Activated CD8-positive, alpha-beta memory T cell treated with anti-CD3 and anti-CD28 coated beads, Interleukin-2, amount 50 U/mL, for 4 hours (primary cell): ENCODE data around the gene GALNT15.

Source experiments
- DNase-seq: peaks from one replicate; pipeline ENCODE4 v3.0.0-alpha.2; 2020

The GALNT15 gene, protein sequence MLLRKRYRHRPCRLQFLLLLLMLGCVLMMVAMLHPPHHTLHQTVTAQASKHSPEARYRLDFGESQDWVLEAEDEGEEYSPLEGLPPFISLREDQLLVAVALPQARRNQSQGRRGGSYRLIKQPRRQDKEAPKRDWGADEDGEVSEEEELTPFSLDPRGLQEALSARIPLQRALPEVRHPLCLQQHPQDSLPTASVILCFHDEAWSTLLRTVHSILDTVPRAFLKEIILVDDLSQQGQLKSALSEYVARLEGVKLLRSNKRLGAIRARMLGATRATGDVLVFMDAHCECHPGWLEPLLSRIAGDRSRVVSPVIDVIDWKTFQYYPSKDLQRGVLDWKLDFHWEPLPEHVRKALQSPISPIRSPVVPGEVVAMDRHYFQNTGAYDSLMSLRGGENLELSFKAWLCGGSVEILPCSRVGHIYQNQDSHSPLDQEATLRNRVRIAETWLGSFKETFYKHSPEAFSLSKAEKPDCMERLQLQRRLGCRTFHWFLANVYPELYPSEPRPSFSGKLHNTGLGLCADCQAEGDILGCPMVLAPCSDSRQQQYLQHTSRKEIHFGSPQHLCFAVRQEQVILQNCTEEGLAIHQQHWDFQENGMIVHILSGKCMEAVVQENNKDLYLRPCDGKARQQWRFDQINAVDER

DNA sequence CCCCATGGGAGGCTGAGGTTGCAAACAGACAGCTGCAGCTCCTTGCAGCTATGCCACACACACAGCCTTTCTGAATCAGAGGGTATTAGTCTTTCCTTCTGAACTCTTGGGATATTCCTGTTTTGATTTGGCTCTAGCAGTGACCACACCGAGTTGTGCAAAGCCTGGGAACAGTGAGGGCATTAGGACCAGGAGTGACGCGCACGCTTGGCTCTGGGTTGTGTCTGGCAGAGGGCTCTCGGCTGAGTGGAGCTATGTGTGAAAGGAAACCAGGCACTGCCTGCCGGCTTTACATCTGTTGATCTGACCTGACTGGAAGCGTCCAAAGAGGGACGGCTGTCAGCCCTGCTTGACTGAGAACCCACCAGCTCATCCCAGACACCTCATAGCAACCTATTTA lies at the start of gene GALNT15:
Gene GALNT15 (plus strand): TSS at position 292 of the 400 bp plus-strand sequence. CDS start 472 bp downstream, outside the sequence.
- no peak for DNase-seq

DNA sequence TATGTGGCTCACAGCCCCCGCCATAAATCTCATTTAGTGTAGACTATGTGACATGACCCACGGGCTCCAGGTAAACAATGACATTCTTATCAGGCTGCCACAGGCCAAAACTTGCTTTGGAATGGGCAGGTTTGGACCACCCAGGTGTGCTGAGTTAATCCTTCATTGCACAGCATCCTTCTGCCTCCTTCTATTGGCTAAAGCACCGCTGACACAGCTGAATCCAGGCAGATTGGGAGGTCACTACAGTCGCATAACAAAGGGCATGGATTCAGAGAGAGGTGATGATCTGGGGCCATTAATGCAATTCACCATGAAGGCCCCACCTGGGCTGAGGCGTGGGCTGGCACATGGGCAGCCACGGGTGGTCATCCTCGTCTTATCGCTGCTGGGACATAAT lies 47.8 kb upstream of the GALNT15 start:
- DNase-seq = no peak

DNA sequence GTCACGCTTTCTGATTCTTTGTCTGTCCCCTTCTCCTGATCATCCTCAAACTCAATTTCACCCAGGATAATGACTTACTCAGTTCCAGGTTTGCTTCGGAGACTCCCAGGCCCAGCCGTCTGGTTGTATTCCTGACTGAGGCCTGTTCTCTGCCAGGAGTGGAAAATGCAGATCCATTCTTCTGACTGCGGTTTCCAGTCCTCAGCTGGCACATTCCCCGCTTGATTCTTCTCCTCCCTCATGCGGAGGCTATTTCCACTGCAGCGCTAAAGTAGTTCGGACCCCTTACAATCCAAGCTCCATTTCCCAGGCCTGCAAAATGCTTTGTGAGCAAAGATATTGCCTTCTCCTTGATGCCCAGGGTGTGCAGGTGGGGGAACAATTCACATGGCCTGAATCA lies 47.2 kb upstream of the GALNT15 start:
- no peak for DNase-seq

DNA sequence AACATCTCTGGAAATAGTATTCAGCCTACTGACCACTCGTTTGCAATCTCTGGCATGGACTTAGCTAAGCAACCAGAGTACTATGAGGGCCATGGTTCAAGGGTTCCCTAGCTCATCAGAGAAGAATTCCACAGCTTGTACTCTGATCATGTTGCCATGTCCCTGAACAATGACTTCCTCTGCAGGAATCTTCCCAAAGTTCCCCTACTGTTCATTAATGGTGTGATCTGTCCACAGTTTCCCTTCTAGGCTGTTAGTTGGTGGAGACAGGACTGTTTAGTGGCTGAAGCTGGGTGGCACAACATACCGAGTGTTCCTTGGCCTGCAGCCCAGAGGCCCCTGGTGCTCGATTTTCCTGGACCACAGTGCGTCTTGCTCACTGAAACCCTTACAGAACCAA lies 44.4 kb upstream of the GALNT15 start:
- no peak for DNase-seq

DNA sequence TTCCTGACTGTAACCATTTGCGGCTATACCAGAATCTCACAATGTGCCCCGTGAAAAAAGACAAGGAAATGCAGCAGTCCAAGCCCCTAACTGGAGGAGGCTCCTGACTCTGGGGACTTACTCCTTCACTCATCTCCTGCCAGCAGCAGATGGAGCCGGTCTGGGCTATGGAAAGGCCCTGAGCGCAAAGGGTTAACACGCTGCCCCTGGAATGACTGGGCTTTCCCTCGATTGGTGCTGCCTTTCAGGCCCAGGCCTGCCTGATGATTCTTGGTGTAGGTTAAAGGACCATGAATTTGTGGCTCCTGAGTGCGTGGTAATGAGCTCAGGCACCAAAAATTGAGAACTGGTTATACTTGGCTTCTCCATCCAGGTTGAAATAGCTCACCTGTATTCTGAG lies 42.3 kb upstream of the GALNT15 start:
- no peak for DNase-seq

DNA sequence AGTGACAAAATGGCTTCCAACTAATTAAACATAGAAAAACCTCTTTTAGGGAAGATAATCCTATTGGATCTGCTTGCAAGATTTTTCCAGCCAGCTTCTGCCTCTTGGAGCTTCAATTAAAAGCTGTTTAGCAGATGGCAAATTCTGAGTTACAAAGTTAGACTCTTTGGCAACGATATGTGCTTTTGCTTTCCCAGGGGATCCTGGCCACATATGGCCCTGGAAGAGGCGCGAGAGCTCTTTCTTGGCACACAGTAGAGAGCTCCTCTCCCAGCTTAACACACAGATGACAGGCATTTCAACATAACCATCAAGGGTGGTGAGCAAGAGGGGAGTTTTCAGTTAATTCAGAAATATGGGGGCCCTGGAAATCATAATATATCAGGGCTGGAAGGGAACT lies 41.6 kb upstream of the GALNT15 start:
- no peak for DNase-seq

DNA sequence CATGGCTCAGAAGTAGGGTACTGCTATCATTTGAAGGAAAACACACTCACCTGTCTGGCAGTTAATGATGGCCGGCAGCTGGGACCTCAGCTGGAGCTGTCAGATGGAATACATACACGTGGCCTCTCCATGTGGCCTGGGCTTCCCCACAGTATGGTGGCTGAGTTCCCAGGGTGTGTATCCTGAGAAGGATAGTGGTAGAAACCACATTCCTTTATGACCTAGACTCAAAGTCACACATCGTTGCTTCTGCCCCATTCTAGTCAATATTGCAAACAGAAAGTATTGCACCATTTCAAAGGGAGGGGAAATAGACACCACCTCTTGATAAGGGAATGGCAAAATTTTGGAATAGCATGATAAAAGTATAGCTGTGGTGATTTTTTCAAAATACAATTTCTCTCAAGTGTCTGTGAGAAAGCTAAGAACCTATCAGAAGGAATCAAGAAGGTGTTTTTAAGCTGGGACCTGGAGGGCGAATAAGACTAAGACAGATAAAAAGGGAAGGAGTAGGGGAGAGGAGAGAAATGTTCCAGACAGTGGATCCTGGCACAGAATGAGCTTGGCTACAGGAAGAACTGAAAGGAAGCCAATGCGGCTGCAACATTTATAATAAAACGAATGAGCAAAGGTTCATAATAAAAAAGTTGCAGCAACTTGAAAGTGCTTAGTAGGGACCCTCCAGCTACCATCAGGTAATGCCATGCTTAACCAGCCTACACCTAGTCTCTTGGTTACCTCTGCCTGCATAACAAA lies 40.1 kb upstream of the GALNT15 start:
- DNase-seq = no peak

DNA sequence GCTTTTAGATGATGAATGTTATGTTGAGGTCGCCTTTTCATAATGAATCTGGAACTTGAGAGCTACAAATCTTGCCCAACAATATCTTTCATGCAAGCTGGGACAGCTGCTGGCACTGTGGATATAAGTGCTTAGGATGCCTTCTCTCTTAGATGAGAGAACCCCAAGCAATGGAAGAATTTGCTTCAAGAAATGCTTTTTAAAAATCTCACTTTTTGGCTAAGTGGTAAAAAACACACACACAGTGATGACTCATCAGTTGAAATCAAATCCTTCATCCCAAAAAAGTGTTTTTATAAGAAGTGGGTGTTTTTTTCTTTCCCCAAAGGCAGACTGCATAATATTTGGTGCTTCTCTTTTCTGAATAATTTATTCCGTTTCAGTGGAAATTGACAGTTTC lies 38.4 kb upstream of the GALNT15 start:
- no peak for DNase-seq

DNA sequence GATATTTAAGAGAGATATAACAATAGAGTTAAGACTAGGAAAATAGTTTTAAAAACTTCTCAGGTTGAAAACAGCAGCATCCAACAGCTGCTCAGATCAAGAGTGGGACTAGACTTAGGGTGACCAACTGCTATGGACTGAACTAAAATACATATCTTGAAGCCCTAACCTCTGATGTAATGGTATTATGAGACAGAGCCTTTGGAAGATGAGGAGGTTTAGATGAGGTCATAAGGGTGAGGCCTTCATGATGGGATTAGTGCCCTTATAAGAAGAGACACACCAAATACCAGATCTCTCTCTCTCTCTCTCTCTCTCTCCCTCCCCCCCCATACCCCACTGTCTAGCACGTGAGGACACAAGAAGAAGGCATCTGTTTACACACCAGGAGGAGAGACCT lies 37.4 kb upstream of the GALNT15 start:
- no peak for DNase-seq

DNA sequence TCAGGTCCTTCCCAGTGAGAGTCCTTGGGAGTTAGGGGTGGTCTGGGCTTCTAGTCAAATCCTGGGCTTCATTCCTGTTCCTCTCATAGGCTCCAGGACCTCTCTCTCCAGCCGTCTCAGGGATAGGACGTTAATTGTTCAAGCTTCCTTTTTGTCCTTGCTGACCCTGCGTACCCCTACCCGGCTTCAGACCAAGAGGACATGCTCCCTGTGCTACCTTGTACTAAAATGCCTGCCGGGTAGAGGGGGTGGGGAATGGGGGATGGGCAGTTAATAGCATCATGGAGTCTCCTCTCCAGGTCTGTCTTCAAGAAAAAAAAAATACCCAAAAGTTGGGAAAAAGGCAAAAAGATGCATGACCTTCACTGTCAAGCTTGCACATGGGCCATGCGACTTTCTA lies 36.5 kb upstream of the GALNT15 start:
- no peak for DNase-seq

DNA sequence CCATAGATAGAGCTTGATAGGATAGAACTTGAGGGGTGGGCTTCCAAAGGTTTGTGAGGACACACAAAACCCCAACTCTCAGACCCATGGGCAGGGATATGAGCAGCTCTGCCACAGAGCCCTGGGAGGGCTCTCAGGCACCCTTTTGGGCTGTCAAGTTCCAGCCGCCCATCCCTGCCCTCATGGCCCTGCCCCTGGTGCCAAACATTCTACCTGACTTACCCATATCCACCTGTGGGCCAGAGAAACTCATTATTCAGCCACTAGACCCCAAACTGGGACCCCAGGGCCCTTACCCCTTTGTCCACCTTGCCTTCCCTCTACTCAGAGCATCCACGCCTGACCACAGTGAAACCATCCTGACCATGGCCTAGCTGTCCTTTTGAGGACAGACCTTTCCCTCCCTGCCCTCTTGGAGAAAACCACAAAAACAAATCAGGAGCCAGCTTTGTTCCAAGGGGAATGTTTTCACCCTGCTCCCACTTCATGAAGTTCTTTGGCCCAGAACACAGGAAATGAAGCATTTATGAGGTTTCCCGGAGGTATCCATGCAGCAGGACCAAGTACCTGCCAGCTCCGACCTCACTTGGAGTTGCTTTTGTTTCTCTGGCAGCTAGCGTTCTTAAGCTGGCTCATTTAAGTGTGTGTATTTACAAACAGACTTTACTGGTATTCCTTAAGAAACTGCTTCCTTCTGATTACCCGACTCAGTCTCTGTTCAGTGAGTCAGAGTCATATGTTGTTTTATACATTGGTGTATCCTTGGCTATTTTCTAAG lies 34.2 kb upstream of the GALNT15 start:
- no peak for DNase-seq

DNA sequence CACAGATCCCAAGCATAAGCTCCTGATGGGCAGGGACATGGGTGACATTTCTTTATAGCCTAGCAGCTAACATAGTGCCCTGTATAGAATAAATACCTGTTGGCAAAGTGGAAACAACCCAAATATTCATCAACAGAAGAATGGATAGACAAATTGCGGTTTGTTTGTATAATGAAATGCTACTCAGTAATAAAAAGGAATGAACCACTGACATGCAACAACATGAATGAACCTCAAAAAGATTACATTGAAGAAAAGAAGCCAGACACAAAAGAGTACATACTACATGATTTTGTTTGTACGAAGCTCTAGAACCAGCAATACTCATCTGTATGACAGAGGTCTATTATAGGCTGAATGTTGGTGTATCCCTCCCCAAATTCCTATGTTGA lies 33.6 kb upstream of the GALNT15 start:
- no peak for DNase-seq

DNA sequence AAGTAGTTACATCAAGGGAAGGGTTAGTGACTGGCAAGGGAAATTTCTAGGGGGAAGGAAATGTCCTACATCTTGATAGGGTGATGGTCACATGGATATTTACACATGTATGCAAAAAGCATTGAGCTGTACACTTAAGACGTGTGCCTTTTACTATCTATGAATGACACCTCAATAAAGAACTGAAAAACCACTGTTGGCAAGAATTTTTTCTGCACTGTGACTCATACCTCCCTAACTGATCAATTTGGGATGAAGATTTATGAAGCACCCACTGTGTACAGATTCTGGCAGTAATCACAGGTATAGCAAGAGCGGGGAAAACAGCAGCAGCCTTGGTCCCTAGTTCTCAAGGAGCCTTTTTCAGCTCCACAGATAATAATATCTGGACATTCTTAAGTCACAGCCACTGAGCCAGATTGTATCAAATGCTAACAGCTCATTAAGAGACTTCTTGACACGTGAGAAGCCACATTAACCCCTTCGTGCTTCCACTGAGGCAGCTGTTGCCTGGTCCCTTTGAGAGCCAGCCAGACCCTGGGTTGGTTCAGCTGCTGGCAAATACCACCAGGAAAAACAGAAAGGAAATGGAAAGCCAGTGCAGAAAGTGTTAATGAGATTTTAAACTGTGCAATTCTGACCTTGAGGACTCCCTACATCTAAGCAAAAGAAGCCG lies 32.0 kb upstream of the GALNT15 start:
- DNase-seq = no peak

DNA sequence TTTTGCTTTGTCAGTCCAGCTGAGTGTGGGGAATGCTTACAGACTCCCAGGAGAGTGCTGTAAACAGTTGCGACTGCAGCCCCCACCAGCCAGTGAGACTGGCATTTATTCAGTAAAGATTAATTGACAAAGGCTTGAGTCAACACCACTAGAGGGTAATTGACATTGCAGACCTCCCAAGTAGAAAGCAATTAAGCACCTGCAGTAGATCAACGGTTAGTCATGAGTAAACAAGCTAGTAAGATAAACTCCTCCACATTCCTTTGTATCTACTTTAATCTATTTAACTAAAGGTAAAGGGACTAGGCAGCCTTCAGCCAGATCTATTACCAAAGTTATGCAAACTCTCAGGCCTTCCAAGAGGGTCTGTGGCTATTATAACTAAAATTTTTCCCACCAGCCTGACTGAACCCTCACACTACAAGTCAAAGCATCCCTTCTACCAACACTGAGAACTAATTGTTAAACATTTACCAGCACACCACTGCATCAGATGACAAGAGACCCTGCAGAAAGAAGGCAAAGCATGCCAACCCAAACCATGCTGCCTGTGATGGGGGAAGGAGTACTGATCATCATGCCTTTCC lies 30.5 kb upstream of the GALNT15 start:
- no peak for DNase-seq

DNA sequence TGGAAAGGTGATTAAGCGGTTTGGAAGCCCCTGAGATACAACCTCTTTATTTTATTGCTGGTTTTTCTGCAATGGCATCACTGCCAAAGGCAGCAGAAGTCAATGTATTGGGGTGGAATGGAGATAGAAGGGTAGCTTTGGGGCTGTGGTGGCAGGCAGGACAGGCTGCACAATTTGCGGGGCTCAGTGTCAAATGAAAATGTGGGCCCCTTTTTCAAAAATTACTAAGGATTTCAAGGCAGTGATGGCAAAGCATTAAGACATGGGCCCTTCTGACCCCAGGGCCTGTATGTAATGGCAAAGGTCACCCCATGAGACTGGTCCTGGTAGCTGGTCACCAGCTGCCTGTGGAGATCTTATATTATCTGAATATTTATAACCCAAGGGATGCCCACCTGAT lies 29.3 kb upstream of the GALNT15 start:
- no peak for DNase-seq

DNA sequence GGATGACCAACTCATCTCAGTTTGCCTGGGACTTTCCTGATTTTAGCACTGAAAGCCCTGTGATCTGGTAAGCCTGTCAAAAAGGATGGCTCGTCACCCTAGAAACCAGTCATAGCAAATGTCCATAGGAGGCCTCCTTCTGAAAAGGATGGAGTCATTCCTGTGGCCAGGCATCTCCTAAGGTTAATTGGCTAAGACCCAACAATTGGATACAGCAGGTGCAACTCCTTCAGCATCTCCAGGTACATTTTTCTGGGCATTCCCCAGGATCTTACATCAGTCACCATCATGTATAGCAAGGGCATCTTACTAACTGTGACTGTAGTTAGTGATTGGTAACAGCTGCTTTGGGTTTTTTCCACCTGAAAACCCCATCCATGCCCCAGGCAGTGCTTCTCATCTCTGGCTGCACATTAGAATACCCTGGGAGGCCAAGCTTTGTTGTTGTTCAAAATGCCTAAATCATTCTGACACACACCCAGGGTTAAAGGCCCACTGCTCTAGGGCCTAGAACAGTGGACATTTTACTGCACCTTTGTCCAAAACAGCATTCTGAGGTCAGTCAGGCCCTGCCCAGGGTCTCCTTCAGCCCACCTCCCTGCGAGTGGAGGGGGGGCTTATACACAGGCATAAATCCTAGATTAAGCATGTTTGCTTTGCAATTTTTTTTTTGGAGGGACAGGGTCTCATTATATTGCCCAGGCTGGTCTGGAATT lies 28.3 kb upstream of the GALNT15 start:
- DNase-seq = no peak

DNA sequence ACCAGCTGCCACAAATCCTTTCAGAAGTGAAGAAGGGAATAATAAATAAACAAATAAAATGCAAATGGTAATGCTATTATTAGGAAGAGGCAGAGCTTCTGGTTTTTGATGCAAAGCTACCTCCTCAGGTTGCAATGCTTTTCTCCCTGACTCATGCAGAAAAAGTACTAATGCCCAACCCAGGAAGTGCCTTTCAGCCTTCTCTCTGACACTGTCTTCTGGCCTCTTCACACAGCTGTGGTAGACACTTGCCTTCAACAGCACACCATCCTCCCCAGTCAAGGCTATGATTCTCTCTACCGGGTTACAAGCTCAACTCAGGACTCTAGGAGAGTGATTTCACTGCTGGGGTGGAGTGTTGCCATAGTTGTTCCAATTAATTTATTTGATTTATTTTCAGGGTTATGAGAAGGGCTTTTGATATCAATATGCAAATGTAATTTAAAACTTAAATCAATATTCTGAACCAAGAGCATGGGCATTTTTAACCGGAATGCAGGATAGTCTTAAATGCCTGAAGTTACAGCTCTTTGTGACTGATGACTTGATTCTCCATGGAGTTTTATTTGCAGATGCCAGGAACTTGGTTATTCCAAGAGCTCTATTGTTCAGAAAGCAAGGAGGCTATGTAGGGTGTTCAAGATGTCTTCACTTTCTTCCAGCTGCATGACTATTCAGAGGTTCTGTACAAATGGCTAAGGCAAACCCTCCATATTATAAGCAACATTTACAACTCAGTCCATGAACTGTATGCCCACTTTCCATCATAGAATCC lies 27.1 kb upstream of the GALNT15 start:
- no peak for DNase-seq

DNA sequence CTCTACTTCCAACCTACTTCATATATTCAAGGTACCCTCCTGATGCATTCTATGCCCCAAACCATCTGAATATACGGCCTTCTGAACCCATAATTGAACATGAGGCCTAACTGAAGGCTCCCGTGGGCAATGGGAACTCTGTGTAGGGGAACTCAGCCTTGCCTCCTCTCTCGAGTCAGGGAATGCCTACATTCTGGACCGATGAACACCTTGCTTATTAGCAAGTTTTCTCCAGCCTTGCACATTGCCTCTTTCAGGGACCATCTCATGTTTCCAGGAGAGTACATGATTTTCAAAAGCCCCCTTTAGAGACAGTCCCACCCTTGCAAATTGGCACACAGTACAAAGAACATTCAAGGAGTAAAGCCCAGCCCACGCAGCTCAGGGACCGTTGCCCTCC lies 26.3 kb upstream of the GALNT15 start:
- DNase-seq = no peak

DNA sequence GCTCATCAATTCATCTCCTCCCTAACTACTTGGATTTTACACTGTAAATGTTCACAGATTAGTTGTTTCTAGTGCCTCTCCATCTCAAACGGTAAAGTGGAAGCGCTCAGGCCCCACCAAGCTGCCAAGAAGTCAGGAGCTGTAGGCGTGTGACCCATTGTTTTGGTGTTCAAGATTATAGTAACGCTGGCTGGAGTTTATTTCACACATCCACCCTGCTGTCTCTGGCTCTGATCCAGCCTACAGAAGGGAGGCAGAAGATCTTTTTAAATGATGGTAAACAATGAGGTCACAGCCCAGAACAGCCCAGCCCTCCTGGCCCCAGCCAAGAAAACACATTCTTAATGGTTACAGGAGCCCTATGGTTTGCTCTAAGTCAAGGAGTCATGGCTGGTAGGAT lies 25.7 kb upstream of the GALNT15 start:
- DNase-seq = no peak

DNA sequence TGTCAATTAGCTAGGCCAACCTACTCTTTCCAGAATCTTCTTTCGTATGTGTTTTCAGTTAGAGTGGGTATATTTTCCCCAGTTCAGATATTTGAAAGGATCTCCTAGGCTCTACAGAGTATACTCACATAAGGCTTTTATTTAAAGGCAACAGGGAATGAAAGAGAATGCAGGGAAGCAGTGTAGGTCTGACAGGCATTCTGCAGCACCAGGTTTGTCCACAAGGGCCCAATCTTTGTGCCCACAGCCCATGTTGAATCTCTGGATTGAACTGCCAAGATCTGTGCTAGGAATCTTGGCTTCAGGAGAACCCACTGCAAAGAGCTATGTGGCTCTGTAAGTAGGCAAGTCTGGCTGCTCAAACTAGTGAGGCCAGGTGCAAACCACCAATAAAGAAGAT lies 24.2 kb upstream of the GALNT15 start:
- no peak for DNase-seq

DNA sequence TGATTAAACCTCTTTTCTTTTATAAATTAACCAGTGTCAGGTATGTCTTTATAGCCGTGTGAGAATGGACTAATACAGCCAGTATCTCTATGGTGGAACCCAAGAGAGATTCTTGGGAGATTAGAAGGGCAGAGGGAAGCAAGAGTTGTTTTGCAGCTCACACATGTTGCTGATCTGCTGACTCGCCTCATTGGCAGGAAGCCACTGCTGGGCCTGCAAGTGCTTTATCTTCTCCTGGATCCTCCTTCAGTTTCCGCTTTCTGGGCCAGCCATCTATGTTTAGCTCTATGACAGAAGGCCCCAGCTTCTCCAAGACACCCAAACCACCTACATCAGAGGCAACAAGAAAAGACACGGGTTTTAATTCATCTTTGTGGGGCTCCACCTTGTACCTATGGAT lies 23.4 kb upstream of the GALNT15 start:
- DNase-seq = no peak
